HG03066 (cell line): ENCODE measurements around the gene ENO3.

Experiments used
- ATAC-seq: cut with Tn5 transposase; IDR thresholded peaks from one replicate; pipeline ENCODE4 v1.9.1; 2021; ENCODE audit warnings: low read depth; ENCODE audit not compliant: unreplicated experiment

ENO3 gene

DNA sequence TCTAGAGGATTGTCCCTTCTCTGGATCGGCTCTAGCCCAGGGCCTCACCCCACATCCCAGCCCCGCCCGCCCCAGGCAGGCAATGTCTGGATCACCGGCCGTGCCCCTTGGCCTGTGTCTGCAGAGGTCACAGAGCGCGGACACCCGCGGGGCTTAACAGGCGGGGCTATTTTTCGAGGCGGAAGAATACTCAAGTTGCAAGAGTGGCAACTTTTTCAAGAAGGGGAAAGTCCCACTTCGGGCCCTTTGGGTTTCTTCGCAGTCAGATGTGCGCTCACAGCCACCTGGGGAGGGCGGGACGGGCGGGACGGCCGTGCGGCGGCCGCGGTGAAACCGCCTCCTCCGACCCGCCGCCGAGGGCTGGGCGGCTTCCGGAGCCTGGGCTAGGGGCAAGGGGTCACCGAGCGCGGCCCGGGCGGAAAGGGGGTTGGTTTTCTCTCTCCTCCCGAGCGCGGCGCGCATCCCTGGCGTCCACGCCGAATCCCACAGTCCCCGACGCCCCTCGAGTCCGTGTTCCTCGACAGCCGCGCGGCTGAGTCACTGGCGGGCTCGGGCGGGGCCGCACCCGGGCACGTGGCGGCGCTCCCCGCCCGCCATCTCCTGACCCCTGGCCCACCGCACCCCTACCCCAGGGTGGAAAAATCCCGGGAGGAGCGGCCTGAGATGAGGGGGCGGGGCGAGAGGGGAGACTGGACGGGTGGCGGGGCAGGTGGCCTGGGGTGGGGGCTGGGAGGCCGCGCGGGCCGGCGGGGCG is 1.4 kb upstream of the ENO3 start:
- no peak for ATAC-seq

DNA sequence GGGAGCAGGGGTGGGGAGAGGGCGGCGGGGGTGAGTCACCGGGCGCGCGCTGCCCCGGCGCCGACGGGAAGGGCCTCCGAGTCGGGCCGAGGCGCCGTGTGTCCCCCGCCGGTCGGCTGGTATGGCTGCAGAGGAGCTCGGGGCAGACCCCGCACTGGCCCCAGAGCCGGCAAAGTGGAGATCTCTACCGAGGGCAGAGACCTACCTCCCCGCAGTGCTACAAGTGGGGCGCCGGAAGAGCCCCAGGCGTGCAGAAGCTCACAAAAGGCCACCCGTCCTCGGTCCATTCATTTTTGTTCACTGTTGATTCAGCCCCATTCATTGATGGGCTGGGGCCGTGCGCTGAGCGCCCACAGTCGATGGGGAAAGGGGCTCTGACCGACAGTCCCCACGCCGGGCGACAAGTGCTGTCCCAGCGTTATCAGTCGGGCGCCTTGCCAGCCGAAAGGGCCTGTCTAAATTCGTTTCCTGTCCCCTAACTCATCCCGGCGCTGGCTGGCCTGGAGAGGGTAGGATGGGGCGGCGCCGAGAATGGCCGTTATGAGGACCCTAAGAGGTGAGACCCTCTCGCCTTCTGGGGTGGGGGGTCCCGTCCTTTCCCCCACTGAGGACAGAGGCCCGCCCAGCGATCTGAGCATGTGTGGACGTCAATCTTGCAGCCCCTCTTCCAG is 709 bp upstream of the ENO3 start:
- ATAC-seq = no peak

DNA sequence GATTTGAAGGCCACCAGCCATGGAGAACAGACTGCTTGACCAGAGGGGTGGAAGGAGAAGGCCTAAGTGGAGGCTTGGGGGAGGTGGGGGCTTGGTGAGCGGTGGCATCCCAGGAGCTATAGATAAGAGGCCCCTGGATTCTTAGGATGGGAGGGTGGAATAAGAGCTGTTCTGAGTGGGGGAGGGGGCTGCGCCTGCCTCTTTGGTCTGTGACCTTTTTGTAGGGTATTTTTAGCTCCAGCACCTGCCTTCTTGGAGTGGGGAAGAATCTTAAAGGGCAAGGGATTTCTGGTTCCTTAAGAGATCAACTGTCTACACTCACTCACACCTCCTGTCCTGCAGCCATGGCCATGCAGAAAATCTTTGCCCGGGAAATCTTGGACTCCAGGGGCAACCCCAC is 567 bp downstream of the ENO3 start:
- ATAC-seq = no peak

DNA sequence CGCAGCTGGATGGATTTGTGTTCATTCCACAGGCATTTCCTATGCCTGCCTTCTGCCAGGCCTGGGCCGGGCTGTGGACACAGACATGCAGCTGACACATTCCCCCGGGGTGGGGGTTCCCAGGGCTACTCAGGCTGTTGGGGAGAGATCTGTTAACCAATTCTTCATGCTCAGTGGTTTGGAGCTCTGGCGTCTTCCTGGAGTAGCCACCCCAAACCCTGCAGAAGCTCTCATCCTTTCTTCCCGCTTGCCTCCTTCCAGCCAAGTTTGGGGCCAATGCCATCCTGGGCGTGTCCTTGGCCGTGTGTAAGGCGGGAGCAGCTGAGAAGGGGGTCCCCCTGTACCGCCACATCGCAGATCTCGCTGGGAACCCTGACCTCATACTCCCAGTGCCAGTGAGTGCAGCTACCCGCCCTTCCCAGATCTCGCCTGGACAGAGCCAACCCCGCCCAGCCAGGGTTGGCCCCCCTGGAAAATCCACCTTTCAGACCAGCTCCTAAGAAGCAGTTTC is 2.6 kb downstream of the ENO3 start:
- ATAC-seq = no peak

DNA sequence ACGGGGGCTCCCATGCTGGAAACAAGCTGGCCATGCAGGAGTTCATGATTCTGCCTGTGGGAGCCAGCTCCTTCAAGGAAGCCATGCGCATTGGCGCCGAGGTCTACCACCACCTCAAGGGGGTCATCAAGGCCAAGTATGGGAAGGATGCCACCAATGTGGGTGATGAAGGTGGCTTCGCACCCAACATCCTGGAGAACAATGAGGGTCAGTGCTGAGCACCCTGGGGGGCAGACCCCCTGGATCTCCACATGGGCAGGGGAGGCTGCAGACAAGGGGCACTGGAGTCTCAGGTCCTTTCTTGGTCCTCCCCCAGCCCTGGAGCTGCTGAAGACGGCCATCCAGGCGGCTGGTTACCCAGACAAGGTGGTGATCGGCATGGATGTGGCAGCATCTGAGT is 4.2 kb downstream of the ENO3 start:
- ATAC-seq = no peak

DNA sequence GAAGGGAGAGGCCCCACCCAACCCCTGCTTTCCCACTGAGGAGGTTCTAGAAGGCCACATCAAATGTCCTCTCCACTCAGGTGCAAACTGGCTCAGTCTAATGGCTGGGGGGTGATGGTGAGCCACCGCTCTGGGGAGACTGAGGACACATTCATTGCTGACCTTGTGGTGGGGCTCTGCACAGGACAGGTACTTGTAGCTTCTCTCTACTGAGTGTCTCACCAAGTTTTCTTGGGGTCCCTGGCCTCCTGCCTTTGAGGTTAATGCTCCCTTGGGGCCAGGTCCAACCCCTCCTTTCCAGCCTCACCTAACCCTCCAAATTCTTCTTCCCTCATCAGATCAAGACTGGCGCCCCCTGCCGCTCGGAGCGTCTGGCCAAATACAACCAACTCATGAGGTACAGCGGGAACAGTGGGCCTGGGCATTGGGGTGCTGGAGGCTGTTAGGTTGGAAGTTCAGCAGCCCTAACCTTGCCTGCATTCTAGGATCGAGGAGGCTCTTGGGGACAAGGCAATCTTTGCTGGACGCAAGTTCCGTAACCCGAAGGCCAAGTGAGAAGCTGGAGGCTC is 5.7 kb downstream of the ENO3 start:
- ATAC-seq = no peak

DNA sequence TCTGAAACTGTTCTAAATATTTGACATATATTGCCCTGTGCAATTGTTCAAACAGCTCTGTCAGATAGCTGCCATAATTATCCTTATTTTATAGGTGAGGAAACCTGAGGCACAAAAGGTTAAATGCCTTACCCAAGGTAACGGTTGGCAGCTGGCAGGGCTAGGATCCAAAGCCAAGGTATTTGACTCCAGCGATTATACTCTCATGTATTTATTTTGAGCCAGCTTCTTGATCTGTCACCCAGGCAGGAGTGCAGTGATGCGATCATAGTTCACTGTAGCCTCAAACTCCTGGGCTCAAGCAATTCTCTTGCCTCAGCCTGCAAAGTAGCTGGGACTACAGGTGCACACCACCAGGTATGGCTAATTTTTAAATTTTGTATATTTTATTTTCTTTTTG is 7.2 kb downstream of the ENO3 start:
- no peak for ATAC-seq

DNA sequence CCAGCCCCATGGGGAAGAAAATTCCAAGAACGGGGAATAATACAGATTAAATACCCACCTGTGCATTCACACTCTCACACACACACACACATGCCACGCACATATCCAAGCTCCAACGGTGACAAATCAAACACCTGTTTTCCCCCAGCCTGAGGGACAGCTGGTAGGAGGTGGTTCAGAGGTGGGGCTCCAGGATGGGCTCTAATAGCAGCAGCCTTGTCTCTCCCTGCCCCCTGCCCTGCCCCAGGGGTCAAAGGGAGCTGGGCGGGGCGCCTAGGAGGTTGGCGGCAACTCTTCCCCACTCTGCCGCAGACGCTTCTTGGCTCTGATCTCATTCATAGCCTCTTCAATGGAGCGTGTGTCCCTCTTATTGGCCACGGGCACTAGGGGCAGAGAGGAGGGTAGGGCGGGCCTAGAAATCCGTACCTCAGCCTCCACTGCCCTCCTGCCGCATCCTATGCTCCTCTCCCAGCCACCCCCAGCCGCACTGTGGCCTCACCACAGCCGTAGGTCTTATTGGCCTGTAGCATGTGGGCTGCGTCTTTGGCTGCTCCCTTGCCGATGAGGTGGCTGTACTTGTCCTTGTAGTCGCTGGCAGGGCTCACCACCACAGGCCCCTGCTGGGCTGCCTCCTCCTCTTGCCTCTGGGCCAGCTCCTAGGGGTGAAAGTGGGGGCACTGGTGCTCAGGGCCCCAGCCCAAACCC is 8.5 kb downstream of the ENO3 start:
- ATAC-seq = no peak

DNA sequence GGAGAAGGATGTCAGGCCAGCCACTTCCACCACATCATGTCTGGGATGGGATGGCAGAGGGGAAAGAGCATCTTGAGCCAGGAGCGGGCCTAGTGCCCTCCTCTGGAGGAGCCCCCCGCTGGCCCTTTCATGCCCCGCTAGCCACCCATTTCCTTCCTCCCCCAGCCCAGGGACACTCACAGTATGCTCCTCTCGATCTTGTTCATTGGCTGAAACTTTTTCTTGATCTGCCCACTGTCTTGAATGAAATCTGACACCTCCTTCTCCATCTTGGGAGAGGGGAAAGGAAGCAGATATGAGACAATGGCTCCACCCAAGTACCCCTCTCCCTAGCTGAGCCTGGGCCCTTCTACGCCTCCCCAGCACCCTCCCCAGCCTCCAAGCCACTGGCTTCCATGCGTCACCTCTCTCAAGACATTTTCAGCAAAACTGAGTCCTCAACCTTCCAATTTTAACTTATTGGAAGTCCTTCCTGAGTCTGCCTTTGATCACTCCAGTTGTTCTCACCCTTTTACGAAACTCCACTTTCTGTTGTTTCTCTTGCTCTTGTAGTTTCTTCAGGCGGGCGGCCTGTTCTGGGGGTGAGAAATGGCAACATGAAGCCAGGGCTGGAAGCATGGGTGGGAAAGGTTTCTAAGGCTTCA is 9.5 kb downstream of the ENO3 start:
- ATAC-seq = no peak

DNA sequence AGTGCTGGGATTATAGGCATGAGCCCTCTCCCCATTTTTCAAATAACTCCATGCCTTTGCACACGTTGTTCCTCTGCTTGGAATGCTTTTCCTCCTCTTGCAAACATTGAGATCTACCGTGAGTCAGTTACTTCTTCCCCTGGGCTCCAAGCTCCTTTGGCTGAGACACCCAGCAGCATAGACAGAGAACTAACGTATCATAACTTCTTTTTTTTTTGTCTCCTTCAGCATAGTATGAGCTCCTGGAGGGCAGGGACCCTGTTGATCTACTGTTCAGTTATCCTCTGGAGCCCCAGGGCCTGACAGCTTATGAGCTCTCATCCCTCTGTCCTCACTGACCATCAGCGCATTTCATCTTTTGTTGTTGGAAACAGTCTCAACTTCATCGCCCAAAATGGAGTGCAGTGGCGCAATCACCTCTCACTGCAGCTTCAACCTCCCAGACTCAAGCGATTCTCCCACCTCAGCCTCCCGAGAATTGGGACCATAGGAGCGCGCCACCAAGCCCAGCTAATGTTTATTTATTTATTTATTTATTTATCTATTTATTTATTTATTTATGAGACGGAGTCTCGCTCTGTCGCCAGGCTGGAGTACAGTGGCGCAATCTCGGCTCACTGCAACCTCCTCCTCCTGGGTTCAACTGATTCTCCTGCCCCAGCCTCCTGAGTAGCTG is 14.5 kb downstream of the ENO3 start:
- ATAC-seq = no peak

DNA sequence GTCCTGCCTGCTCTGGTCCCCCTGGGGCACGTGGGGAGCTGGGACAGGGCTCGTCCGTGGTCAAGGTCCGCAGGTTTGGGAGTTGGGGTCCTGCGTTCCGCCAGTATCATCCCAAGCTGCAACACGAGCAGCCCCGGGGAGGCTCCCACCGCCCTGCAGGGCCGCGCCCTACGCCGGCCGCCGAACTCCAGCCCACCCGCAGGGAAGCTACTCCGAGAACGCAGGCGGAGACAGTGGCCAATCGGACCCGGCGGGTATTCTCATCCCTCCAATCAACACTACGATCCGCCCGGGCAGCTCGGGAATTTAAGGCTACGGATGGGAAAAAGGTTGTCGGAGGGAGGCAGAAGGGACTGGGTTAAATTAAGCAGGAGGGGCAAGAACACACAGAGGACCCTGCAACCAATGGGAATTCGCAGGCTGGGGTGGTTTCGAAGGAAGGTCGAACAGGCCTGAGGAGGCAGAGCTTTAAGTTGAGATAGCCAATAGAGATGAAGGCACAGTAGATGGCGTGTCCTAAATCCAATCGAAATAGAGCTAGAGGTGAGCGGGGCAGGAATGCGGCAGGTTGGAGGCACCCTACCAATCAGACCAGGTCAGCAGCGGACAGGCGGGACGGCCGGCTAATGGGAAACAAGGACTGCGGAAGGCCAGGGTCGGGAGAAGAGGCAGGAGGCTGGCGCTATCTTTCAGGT is 16.1 kb downstream of the ENO3 start:
- ATAC-seq = peak; percentile 85

DNA sequence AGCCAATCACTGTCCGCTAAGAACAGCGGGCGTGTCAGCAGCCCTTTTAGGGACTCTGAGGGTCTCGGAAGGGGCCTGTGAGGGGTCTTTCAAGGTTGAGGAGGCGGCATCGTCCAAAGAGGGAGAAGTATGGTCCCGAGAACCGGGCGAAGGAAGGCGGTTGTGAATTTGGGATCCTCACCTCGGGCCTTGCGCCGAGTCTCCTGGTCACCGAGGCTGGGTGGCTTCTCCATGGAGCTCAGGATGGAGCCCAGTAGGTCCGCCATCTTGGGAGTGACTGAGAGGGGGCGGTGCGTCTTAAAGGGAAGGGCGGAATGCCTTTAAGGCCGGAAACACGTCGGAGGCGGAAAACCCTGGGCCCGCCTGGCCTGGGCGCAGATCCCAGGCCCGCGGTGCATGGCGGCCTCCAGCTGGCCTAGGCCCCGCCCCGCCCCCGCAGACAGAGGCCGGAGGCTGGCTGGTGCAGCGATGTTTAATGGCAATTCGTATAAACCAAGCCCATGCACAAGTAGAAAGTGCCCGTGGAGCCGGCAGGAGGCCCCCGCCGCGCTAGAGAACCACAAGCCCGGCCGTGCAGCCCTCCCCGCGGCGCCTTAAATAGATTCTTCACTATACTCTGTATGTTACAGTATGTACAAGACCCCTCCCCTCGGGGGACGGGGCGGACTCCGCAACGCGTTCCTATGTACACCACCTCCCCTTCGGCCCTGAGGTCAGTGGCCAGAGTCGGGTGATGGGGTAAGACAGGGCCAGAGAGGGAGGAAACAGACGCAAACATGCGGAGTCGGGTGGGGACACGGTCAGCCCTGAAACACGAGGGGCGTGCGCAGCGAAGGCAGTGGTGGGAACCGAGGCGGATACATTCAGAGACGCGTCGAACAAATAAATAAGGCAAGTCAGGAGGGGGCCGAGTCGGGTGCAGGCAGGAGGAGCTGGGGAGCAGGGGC is 16.9 kb downstream of the ENO3 start, which contains the start of gene SPAG7:
Gene SPAG7 (minus strand): TSS at position 279 of the 947 bp plus-strand sequence. CDS start 13 bp downstream, at position 266.
- peak; percentile 57 for ATAC-seq

DNA sequence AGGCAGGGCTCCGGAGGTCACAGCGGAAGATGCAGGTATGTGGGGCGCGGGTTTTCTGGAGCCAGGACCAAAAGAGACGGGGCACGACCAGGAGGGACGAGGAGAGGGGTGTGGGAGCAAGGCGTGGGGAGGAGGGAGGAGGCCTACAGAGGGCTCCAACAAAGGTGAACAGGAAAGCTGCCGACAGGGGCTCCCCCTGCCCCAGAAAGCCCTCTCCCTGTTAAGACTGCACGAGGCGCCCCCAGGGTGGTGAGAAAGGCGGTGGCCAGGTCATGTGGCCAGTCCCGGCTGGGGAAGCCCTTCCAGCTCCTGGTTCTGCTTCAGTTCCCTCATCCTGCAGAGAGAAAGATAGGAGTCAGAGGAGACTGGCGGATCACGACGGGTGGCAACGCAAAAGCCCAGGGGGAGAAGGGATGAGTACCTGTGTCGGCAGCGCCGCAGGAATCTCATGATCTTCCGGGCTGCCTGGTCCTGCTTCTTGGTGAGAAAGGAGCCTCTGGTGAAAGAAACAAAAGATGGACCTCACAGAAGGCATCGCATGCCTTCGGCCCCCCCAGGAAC is 17.6 kb downstream of the ENO3 start:
- no peak for ATAC-seq

DNA sequence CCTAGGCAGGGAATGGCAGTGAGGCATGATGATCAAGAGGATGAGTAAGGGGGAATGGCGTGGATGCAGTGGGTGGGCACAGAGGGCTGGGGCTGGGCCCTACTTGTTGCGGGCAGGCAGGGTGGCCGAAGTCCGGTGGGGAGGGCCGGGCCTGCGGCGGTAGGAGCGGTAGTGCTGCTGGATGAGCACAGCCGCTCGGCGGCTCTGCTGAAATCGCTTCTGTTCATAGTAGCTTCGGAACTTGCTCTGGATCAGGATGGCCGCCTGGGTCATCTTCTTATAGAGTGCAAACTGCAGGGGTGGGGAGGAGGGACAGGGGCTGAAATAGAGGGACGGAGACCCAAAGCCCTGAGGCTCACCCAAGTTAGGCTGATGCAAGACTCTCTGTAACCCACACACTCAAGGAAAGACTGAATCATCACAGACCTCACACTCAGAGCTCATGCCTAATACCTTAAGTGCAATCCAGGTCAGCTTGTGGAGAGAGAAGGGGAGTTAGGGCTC is 18.2 kb downstream of the ENO3 start:
- ATAC-seq = no peak

DNA sequence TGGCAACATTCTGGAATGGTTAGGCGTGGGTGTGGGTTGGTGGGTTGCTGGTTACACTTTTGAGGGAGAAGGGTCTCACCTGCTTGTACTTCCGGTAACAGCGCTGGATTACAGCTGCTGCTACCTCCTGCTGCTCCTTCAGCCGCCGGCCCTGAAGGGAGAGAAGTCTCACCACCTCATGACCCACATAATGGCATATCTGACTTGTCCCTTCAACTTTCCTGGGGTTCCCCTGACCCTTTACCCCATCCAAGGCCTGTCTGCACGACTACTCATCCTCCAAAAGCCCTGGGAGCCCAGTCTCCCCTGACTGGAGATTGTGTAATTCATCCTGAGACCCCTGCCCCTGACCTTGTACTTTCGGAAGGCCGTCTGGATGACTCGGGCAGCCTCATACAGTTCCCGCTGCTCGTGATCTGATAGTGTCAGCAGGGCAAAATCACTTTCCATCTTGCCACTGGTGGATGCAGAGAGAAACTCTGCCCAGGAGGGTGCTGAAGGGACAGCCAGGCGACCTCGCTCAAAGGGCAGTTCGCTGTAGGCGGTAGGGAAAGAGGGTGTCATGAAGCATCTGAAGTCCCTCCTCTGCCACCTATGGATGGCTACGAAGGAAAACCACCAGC is 18.7 kb downstream of the ENO3 start:
- ATAC-seq = no peak

DNA sequence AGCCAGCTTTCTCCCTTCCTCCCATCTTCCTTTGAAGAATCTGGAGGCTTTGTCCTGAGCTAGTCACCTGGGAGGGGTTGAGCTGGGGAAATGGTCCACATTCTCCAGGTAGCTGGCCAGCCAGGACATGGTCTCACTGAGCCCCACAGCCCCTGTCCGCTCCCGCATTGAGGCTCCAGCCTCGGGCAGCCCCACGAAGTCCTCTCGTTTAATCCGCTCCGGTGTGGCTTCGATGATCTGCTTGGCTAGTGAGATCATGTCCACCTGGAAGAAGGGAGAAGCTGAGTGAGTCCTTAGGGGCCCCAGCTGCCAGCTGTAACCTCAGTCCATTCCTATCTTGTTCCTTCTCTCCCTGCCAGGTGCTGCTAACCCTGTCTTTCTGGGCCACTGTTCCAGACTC is 19.4 kb downstream of the ENO3 start:
- ATAC-seq = no peak

DNA sequence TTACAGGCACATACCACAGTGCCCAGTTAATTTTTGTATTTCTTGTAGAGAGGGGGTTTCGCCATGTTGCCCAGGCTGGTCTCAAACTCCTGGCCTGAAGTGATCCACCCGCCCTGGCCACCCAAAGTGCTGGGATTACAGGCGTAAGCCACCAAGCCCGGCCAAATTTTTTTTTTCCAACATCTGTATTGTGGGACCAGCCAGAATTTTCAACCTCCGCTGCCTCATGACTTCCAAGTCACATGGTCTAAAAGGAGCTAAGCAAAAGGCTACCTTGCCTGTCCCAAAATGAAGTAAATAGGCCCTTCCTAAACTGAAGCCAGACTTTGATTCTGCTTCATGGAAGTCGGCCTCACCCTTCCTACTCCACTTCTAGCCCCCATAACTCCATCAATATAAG is 20.9 kb downstream of the ENO3 start:
- no peak for ATAC-seq
